GM18868 (cell line): ENCODE data around the gene BACH2.

ENCODE experiments used
- ATAC-seq: cut with Tn5 transposase; IDR thresholded peaks from one replicate; pipeline ENCODE4 v1.9.1; 2021; ENCODE audit warnings: mild to moderate bottlenecking, moderate library complexity; ENCODE audit not compliant: unreplicated experiment

BACH2 gene

DNA sequence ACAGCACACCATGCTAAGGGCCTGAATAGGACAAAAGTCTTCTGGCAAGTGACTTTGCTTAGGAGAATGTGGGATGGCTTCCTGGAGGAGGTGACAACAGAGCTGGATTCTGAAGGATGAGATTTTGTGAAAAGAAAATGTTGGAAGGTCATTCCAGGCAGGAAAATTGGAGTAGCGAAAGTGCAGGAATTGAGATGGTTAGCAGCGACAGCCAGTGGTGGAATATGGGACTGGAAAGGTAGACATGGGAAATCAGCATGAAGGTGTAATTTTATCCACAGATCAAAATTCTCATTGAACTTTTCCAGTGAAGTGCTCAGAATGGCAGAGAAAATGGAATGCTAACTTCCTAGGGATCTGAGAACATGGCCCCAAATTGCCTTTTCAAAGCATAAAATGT lies 5.7 kb upstream of the BACH2 start:
- ATAC-seq, result no peak

DNA sequence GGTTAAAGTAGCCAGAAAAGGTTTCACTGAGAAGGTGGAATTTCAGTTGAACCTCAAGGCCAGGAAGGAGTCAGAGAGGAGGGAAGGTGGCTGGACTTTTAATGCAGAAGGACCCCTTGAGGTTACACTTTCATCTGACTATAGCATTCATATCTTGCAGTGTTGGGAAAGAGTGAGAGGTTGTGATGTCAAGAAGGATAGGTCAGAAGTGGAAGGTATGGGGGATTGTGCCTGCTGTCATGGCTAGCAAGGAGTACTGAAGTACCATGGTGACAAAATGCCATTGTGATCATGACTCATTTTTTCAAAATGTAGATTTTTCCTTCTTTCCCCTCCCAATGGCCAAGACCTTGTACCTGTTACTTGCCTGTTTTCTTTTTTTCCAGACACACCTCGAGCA lies 5.2 kb upstream of the BACH2 start:
- ATAC-seq, result no peak

DNA sequence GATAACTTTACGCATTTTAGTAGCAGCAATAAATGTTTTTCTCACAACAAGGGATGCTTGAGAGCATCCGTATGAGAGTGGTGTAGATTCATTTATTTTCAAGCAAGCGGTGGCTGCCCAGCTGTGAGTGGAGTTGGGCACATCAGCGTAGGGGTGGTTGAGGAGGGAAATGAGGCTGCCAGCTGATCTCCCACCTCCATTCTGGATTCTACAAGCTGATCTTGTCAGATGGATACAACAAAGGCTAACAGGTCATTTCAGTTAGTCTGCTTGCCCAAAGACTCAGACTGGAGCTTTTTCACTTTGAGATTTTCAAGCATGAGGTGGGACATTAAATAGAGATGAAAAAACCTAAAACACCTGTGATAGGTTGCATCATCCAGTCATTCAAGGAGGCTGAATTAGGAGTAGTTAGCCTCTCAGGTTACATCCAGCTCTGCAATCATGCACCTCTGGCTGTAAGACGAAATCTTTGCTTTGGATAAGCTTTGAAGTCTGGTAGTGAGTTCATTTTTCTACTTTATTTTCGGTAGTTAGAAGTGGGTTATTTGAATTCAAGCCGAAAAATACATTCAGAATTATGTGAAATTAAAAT lies 1.9 kb upstream of the BACH2 start:
- ATAC-seq, result no peak

DNA sequence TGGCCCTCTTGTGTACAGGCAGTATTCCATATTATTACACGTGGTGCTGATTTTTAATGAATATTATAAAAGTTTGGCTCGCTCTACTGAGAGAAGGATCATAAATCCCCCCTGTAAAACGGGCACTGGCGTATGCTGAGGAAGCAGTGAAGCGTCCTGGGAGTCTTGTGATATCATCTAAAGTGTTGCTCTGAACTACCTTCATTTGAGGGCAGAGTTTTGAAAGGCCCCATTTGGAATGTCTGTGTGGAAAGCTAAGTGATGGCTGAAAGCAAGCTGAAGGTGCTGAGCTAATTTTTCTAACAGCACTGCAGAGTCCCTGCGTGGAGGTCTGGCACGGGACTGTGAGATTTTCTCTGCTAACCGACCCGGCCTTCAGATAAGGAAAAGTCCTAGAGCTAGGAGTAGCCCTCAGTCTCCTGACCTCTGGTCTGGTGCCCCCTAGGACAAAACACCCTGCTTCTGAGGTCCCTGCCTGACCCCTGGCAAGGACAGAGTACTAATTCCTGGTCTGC lies 1.3 kb upstream of the BACH2 start:
- no peak for ATAC-seq

DNA sequence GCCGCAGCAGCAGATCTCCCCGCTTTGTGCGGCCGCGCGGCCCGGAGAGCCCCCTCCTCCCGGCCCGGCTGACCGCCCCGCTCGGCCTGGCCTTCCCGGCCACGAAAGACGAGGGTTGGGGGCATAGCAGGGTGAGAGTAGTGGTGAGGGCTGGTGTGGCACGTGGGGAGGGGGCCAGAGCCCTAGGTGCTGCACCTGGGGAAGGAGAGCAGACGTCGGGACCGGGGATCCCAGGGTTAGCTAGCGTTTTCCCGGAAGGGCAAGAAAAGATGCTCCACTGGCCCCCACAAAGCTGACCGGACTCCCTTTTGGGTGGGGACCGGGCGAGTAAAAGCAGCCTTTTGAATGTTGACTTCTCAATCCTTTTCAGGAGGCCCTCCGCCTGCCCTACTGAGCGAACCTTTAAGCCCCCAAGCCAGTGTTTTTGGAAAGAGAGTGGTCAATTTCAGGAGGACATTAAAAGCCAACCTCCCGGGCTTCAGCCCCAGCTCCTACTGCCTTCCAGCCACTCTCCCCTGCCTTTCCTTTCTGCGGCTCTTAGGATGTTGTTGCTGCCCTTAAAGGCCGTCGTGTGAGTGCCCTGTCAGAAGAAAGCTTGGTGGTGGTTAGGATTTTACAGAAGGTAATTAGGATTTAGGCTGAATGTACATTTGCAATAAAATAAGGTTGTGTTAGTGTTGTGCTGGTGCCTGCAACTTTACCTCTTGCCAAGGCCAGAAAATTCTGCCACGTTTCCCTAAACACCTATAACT lies 648 bp upstream of the BACH2 start:
- no peak for ATAC-seq

DNA sequence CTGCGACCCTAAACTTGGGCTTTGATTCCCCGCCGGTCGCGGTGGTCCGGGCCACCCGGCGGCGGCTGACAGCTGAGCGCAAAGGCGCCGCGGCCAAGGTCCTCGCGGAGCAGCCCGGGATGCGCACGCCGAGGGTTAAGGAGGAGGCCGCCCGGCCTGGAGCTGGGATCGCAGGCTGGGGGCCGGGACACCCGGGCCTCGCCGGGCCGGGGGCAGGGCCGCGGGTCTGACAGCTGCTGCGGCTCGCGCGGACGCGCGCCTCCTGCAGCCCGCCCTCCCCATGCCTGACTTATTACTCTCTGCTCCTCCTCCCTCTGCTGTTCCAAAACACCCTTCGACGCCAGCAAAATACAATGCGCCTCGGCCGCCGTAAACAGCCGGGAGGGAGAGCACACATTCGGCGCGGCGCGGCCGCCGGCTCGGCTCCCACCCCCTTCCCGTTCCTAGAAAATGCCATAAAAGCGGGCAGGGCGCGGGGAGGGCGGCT lies 746 bp downstream of the BACH2 start:
- ATAC-seq, result no peak

DNA sequence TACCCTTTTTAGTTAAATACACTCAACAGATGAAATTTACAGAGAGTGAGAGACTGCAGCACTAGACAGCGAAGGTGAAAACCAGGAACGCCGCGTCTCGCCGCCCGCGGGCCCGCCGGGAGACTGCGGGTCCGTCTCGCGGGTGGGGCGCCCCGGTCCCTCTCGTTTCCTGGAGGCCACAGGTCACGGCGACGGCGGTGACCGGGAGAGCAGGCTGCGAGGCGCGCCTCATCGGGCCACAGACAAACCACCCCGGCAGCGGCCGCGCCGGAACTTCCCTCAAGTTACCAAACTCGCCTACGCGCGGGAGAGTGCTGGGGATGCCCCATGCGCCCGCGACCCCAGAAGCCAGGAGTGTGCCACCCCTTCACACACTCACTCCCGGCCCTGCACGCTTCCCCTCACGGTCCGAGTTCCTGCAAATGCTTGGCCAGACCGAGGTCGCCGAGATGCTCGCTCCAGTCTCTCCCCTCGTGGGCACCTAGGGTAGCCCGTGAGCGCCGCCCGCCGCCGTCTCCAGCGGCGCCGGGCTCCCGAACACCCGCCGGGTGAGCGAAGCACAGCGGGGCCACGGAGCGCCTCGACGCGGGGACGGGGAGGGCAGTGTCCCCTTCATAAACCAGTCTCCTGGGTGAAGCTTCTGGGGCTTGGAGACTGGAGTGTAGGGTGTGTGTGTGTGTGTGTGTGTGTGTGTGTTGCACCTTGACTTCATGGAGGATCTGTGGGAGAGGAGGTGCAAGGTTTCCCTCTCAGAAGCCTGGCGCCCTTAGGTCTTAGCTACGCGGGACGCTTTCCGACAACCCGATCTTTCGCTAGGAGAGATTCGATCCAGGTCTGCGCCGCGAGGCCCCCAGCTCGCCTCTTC lies 1.4 kb downstream of the BACH2 start:
- ATAC-seq, result no peak

DNA sequence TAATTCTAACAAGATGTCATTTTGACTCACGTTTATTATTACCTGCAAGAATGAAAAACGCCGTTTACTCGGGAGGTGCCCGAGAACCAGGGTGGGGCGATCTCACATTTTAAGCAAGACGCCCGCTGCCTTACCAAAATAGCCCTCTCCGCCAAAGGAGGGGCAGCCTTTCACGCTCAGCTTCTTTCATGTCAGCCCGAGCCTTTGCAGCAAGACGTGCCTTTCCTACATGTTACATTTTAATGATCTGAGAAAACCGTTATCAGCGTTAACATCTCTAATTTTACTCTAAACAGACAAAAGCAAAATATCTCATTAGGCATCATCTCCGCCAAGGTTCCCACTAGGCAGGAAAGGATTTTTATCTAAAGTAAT lies 2.0 kb downstream of the BACH2 start:
- no peak for ATAC-seq

DNA sequence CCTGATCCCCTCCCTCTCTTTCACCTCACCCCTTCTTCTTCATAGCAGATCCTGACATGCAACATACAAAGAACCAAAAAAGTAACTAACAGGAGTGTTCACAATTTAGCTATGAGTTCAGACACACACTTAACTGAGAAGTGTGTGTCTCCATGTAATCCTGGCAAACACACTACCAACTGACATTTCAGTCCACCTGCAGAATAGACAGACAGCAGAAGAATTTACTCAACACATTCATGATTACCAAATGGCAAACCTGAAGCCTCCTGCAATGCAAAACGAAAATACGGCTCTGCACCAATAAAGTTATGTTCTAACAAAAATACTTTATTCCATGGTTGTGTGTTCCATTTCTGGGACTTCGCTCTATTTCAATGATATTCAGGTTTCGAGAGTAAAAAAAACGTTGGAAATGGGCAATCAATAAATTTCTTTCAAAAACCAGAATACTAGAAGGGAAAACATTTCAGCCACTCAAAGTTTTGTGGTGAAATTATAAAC lies 2.6 kb downstream of the BACH2 start:
- ATAC-seq, result no peak

DNA sequence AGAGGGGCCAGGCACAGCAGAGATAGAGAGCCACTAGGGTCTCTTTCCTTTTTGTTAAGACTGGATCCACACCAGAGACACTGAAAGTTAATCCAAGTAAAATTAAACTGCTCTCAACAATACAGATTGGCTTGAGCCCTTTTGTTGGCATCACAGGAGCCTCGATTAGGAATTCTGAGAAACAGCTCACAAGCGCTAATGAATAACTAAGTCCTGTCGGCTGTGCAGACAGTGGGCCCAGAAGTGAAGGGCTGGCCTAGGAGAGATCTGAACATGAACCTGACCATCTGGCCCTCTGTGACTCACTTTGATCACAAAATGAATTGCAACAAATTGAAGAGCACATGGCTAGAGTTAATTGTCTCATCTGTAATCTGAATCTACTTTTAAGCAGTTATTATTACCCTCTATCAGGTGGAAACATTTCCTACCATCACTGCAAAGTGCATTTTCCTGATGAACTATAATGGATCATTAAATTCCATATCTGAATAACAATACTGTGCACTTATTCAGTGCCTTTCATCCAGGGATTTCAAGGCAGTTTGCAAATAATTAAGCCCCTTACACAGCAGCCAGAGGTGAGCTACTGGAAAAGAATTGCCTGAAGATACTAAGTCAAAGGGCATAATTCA lies 3.2 kb downstream of the BACH2 start:
- ATAC-seq, result no peak

DNA sequence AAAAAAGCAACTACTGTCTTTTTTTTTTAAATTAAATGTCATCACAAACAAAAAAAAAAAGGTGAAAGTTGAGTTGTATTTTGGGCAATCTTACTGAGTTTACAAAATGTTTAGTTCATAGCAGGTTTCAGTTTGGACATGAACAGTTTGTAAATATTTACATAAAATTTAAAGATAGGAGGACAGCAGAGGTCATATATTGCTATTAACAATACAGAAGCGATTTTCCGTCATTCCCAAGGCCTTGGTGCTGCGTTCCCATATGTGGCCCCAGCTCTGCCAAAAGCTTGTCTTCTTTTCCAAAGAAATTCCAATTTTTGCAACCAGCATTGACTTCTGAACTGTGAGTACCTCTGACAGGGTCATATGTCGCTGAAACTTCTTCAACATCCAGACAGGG lies 5.1 kb downstream of the BACH2 start:
- ATAC-seq, result no peak

DNA sequence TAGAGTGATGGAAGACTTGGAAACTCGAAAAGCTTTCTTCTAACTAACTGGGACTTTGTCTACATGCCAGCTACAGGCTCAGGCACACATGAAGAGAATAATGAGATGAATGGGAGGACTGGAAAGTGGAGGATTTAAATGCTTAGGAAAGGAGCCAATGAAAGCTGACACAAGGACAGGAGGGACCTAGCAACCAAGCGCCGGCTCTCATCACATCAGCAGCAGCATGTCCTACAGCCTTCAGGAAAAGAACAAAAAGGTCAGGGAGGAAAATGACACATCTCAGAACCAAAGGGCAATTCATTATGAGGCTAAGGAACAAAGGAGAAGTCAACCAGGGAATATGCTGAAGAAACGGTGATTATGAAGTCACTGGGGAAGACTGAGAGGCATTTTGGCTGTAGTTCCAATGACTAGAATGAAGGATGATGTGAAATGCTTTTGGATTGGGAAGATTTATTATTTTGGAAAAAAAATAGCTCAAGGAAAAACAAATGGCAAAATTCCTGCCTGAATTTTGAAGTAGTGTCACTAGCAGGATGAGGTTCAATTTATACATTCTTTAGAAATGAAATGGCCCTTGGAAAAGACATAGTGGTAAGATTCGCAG lies 5.7 kb downstream of the BACH2 start:
- no peak for ATAC-seq

DNA sequence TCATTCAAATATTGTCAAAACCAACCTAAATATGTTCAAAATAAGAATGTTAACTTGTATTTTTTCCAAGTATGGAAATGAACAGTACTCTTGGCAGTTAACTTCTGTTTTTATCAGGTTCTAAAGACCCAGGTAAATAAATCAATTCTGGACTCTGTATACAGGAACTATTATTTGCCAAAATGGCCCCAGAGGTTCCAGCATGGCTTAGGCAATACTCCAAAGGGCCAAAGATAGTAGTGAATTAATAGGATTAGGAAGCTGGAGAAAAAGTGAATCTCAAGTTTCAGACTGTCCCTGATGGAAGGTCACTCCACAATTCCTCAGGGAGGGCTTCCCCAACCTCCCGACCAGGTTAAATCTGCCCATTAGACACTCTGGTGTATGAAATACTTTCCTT lies 6.7 kb downstream of the BACH2 start:
- no peak for ATAC-seq

DNA sequence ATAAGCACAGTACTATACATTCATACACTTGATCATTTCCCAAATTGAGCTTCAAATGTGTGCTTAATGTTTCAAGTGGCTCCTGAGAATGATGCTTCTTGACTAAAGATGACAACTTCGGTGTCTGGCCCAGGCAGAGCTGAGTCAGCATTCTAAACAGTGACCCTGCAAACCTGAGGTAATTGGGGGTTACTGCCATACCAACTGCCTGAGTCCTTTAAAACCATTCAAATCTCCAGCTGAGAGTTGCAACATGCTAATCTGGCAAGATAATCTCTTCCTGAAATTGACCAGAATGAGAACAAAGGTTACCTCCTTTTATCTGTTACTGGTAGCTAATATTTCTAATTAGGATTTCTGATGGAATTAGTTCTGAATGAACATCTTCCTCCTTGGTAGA lies 8.2 kb downstream of the BACH2 start:
- no peak for ATAC-seq

DNA sequence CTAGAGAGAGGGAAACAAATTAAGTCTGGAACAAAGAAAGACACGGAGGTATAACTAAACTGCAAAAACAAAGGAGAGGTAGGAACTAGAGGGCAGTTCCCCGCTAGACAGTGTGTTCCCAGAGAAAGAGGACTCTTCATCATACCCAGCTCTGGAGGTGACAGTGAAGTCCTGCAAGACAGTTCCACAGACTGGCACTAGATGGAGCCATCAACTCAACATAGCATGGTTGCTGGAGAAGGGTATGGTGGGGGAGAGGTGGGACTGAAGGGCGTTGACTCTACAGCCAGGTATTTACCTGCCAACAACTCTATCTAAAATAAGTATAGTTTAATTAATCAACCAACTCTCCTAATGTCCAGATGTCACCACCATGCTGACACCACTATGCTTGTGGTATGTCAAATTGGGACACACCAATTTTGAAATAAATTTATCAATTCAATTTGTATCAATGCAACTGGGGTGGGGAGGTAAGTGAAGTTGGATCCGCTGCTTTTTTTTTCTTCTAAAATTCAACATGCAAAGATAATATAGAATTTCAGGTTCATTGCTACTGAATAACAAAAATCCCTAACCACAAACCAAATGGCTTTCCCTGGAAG lies 9.7 kb downstream of the BACH2 start:
- ATAC-seq, result no peak

DNA sequence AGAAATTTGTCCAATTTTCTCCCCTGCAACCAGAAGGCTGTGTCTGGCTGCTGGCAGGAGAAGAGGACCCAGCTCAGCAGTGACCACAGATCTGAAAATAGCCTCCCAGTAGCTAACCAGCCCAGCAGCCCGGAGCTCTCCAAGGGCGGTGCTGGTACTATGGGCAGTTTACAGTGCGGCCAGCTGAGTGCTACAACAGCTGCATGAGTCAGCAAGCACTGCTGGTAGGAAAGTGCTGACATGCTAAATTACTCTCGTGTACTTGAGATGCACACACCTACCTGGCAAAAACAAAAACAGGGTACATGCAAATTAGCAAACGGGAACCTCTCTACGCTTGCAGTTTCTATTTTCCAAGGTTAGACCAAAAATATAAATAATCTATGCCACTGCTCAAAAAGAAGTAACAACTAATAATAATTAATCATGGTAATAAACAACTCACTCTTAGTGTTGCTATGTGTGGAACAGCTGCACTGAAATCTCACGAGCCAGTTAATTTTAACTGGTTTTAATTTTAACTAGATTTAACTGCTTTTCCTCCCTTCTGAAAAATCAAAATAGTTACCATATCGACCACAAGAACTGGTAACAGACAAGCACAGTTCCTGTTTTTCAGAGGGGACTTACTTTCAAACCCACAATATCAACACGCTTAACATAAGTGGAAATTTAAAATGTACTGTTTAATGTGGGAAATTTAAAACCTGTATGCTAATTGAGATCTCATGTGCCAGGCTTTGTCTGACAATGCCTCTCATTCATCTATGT lies 10.8 kb downstream of the BACH2 start:
- ATAC-seq, result peak; percentile 48

DNA sequence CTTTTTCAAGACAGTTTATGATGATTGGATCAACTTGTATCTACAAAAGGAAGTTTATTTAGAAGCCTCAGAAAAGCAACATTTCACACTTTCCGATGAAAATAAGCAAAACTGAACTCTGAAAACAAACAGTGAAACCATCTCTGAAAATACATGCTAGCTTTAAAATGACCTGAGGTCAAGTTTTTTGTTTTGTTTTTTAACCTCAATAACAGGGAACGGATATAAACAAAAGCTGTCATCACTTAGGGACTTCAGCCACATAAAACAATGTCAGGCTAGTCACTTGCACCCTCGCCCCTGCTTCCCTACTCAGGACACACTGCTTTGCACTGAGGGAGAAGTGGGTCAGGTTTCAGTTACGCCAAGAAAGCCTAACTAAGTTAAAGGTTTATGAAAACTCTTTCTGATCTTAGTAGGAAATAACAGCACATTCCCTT lies 11.6 kb downstream of the BACH2 start:
- peak; percentile 32 for ATAC-seq

DNA sequence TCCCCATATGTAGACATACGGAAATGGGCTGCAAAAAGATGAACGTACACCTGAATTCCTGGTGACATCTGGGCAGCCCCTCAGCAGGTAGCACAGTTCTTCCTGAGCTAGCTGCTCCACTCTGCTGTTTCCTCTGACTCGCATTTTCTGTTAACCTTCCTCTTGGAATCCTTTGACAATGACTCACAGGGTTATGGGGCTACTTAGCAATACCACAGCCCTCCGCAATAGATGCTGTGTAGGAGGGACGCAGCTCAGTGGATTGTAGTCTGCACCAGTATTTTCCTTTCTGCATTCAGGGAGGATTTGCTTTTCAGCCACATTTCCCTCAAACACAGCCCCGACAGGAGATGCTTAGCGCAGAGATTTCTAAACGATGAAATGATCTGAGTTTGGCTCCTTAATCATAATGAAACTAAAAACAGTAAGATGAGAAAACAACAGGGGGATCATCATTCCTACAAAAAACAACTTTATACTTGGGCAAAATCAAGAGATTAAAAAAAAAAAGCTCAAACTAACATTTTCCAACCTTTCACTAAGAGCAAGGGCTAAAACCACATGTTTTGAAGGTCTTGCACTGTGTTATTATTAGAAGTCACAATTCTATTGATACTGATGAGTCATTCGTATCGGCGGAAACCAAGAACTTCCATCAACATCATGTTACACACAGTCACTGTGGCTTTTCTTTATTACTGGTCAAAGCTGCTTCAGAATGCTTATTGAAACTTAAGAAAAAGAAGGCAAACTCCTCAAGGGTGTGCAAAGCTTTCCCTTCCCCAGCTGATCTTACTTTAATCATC lies 12.2 kb downstream of the BACH2 start:
- ATAC-seq, result peak; percentile 89
